Measurements from ENCODE around the gene EIF5AL1.

The EIF5AL1 gene

DNA sequence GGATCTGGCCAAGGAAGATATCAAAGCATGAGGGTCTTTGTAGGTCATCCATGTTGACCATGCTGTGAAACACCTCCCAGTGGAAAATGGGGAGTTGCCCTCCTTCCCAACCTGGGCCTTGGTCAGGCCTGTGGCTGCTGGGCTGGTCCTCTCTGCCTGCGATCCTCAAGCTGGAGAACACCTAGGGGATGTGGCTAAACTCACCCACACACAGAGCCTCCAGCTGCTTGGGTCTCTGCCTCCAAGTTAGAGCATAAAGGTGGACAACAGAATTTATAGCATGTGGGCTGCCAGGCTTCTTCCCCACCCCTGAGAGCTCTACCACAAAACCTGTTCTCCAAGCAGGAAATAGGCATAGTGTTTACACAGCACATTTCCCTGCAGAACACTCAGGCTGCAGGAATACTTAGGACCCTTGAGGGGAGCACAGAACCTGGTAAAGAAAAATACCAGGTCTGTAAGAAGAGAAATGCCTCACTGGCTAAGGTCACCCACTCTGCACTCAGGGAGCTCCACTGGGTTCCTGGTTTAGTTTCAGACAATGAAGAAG lies 47.9 kb downstream of the EIF5AL1 start, which contains the start of gene SFTPA2:
Gene SFTPA2 (minus strand): TSS at position 248 of the 550 bp plus-strand sequence. CDS start 924 bp downstream, outside the sequence.
- TF ChIP-seq, protein P1, sequence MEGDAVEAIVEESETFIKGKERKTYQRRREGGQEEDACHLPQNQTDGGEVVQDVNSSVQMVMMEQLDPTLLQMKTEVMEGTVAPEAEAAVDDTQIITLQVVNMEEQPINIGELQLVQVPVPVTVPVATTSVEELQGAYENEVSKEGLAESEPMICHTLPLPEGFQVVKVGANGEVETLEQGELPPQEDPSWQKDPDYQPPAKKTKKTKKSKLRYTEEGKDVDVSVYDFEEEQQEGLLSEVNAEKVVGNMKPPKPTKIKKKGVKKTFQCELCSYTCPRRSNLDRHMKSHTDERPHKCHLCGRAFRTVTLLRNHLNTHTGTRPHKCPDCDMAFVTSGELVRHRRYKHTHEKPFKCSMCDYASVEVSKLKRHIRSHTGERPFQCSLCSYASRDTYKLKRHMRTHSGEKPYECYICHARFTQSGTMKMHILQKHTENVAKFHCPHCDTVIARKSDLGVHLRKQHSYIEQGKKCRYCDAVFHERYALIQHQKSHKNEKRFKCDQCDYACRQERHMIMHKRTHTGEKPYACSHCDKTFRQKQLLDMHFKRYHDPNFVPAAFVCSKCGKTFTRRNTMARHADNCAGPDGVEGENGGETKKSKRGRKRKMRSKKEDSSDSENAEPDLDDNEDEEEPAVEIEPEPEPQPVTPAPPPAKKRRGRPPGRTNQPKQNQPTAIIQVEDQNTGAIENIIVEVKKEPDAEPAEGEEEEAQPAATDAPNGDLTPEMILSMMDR (IDR thresholded peaks at IDR 0.05; ENCODE audit: borderline replicate concordance, extremely low read depth, low read length, poor library complexity, severe bottlenecking): no peak
- no peak for TF ChIP-seq EZH2 (IDR thresholded peaks at IDR 0.05; ENCODE audit: borderline replicate concordance, low read depth, low read length, severe bottlenecking)
- H3K27ac ChIP-seq (ENCODE audit: low read length): no peak within 1 kb of the TSS
- H3K4me3 ChIP-seq (ENCODE audit: low read depth in 1 of 2, low read length in 2 of 2): no peak within 1 kb of the TSS
- no peaks in the 10 kb centered on the region for H3K79me2 ChIP-seq (ENCODE audit: insufficient read depth, low read length)
- no peaks in the 10 kb centered on the region for H3K36me3 ChIP-seq (ENCODE audit: insufficient read depth, low read length)
- no peak within 1 kb of the TSS for H3K9ac ChIP-seq (ENCODE audit: low read depth, low read length)
- H4K20me1 ChIP-seq (ENCODE audit: insufficient read depth, low read length): 0 out of 2 replicates have a peak, but pooled peaks cover 6% of the 10 kb centered on the region
- ATAC-seq (ENCODE audit: insufficient read depth, low read depth): no peak
- H3K27me3 ChIP-seq (ENCODE audit: insufficient read depth, low read length, poor library complexity): no peaks in the 10 kb centered on the region
- no peak within 1 kb of the TSS for H3K4me2 ChIP-seq (ENCODE audit: insufficient read depth, low read length)
- no peak for DNase-seq
- H2AFZ ChIP-seq (ENCODE audit: low read depth, low read length): no peak within 1 kb of the TSS
- H3K9me3 ChIP-seq (ENCODE audit: insufficient read depth, low read length, severe bottlenecking): no peaks in the 10 kb centered on the region
- H3K4me1 ChIP-seq (ENCODE audit: insufficient read depth, low read length): no peaks in the 10 kb centered on the region

DNA sequence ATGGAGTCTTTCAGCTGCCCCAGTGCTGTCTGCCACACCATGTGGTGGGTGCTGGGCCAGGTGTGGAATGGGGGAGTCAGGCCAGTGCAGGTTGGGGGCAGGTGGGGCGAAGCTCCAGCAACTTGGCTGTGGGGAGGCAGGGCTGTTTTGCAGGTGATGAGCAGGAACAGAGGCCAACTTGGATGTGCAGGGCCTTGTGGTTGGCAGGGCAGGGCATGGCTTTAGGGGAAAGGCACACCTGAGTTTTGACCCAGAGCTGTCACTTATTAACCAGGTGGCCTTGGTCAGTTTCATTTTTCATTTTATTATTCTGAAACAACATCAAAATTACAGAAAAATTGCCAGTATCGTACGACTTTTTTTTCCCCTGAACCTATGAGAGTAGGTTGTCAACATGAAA lies 48.9 kb downstream of the EIF5AL1 start:
- H3K36me3 ChIP-seq (ENCODE audit: insufficient read depth, low read length): no peaks in the 10 kb centered on the region
- TF ChIP-seq, protein P1 (IDR thresholded peaks at IDR 0.05; ENCODE audit: borderline replicate concordance, extremely low read depth, low read length, poor library complexity, severe bottlenecking): no peak
- TF ChIP-seq EZH2 (IDR thresholded peaks at IDR 0.05; ENCODE audit: borderline replicate concordance, low read depth, low read length, severe bottlenecking): no peak
- no peaks in the 10 kb centered on the region for H3K4me1 ChIP-seq (ENCODE audit: insufficient read depth, low read length)
- H3K27ac ChIP-seq (ENCODE audit: low read length): no peak overlapping the region
- no peak overlapping the region for H3K9ac ChIP-seq (ENCODE audit: low read depth, low read length)
- DNase-seq (no peak), ATAC-seq (ENCODE audit: insufficient read depth, low read depth) (no peak)
- H3K9me3 ChIP-seq (ENCODE audit: insufficient read depth, low read length, severe bottlenecking): no peaks in the 10 kb centered on the region
- H2AFZ ChIP-seq (ENCODE audit: low read depth, low read length): no peak overlapping the region
- 0 out of 2 replicates have a peak, but pooled peaks cover 6% of the 10 kb centered on the region for H4K20me1 ChIP-seq (ENCODE audit: insufficient read depth, low read length)
- no peak overlapping the region for H3K4me3 ChIP-seq (ENCODE audit: low read depth in 1 of 2, low read length in 2 of 2)
- H3K79me2 ChIP-seq (ENCODE audit: insufficient read depth, low read length): no peaks in the 10 kb centered on the region
- no peak overlapping the region for H3K4me2 ChIP-seq (ENCODE audit: insufficient read depth, low read length)
- H3K27me3 ChIP-seq (ENCODE audit: insufficient read depth, low read length, poor library complexity): no peaks in the 10 kb centered on the region

DNA sequence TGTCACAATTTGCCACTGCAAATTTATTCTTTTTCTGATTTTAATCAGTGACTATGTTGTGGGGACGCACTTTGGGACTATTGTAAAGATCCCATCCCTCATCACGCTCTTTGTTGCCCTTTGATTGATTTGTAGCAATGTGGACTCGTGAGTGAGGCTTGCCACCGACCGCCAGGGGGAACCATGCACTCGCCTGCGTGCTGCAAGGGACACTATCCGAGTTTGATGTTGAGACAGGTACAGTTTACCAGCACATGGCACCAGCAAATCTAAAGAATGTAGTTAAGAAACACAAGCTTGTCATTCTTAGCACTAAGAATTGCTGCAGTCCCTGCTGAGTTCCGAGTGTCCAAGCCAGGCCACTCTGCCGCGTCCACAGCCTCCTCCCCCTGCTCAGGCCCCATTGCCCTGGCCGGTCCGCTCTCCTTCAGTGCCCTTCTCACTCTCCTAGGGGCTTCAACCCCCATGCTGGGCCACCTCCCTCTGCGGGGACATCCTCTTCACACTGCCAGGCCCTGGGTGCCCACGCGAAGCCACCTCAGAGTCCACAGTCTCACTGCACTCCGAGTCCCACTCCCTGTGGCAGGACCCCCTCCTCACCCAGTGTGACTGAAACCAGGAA lies 49.9 kb downstream of the EIF5AL1 start:
- no peaks in the 10 kb centered on the region for H3K27me3 ChIP-seq (ENCODE audit: insufficient read depth, low read length, poor library complexity)
- no peak overlapping the region for H3K4me3 ChIP-seq (ENCODE audit: low read depth in 1 of 2, low read length in 2 of 2)
- DNase-seq (peak; percentile 51), ATAC-seq (ENCODE audit: insufficient read depth, low read depth) (peak; percentile 77)
- H2AFZ ChIP-seq (ENCODE audit: low read depth, low read length): no peak overlapping the region
- no peaks in the 10 kb centered on the region for H3K36me3 ChIP-seq (ENCODE audit: insufficient read depth, low read length)
- H3K4me1 ChIP-seq (ENCODE audit: insufficient read depth, low read length): no peaks in the 10 kb centered on the region
- H3K79me2 ChIP-seq (ENCODE audit: insufficient read depth, low read length): no peaks in the 10 kb centered on the region
- H3K4me2 ChIP-seq (ENCODE audit: insufficient read depth, low read length): no peak overlapping the region
- no peaks in the 10 kb centered on the region for H3K9me3 ChIP-seq (ENCODE audit: insufficient read depth, low read length, severe bottlenecking)
- H4K20me1 ChIP-seq (ENCODE audit: insufficient read depth, low read length): 0 out of 2 replicates have a peak, but pooled peaks cover 6% of the 10 kb centered on the region
- H3K9ac ChIP-seq (ENCODE audit: low read depth, low read length): no peak overlapping the region
- TF ChIP-seq, protein P1 (IDR thresholded peaks at IDR 0.05; ENCODE audit: borderline replicate concordance, extremely low read depth, low read length, poor library complexity, severe bottlenecking): peak; percentile 68
- TF ChIP-seq EZH2 (IDR thresholded peaks at IDR 0.05; ENCODE audit: borderline replicate concordance, low read depth, low read length, severe bottlenecking): no peak
- H3K27ac ChIP-seq (ENCODE audit: low read length): no peak overlapping the region

All from DND-41 (cell line).